ENCODE results near the gene CCDC110.

Gene CCDC110

DNA sequence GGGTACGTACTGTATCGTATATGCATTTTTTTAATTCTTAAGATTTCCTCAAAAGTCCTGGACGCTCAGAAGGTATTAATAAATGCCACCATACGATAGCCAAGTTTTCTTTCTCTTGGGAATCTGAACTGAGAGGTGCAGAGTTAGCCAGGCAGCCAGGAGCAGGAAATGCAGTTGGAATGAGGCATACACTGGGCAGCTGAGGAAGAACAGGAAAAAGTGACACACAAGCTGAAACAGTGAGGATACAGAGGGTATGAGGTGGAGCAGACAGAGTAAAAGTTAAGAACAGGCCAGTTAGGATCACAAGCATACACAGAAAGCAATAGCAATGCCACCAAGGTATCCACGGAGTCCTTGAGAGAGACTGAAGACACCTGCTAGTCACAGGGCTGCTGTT lies 59.1 kb downstream of the CCDC110 start:
- DNase-seq: no peak

GRCh38 chr4:185411849-185412248 lies 59.7 kb downstream of the CCDC110 start:
- no peak for DNase-seq

DNA sequence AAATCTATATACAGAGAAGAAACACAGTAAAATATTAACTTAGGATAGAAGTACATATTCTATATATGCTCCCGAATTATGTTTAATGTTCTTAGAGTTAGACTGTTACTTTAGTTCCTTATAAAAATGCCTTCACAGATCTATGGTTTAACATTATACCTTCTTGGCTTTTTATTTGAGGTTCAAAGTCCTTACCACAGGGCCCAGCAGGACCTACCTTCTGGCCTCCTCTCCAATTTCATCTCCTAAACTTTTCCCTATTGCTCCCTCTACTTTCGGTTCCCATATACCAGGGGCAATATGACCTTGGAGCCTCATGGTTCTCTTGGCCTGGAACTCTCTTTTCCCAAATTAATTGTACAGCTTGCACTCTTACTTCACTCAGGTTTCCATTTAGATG lies 63.1 kb downstream of the CCDC110 start:
- DNase-seq: no peak

DNA sequence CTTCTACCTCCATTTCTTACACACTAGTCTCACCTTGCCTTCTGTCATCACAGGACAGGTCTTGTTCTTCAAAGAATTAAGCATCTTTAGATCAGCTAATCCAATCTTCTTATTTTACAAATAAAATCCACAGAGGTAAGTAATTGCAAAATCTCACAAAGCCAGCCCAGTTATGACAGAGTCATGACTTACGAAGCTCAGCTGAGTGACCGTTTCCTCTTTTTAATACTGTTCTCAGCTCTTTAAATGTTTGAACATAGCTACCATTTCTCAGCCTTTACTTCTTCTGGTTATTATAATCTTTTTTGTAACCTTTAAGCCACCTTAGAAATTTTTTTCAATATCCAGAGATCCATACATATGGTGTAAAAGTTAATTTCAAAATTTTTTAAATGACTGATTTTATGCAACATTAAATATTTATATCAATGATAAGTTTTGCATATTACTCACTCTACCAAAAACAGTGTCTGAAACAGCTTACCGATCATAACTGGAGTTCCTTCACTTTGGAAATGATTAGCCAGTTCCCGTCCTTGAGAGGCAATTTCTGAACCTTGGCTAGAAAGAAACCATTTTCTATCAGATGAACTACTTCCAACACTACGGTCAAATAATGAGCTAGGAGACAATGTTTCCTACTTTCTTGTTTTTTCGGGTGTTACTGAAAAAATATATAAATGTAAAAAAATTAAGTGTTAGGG lies 66.1 kb downstream of the CCDC110 start:
- DNase-seq: no peak

- no peak for DNase-seq
Observed at GRCh38 chr4:185404031-185404430, 67.5 kb downstream of the CCDC110 start.

DNA sequence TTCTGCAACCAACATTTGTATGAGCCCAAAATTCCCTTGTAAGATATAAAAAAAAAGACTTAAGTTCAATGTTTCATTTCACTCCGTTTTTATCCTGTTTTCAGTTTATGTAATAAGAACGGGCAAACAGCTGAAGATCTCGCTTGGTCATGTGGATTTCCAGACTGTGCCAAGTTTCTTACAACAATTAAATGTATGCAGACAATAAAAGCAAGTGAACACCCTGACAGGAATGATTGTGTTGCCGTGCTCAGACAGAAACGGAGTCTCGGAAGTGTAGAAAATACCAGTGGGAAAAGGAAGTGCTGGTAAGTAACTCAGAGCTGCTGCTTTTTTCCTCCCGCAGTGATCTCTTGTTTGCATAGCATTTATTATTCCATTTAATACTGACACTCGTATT lies 72.1 kb downstream of the CCDC110 start:
- no peak for DNase-seq

DNA sequence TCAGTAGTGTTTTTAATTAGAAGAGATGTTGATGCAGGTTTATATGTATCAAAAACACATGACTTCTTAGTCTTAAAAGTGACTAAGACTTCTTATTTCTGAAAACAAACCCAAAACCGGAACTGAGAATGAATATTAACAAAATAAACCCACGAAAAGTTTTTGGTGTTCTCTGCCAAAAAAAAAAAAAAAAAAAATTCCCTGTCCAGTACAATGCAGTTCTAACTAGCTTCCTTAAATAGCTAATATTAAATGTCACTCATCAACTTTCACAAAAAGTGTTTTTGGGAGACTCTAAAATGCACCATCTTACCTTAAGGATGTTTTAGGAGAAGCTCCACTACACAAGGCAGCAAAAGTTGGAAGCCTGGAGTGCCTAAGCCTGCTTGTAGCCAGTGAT lies 72.9 kb downstream of the CCDC110 start:
- no peak for DNase-seq

- DNase-seq: no peak
Observed at GRCh38 chr4:185396724-185397385, 74.7 kb downstream of the CCDC110 start, which contains the start of gene ANKRD37. TSS of gene ANKRD37 (plus strand) at chr4:185396841. CDS start at chr4:185396924, 83 bp downstream.

DNA sequence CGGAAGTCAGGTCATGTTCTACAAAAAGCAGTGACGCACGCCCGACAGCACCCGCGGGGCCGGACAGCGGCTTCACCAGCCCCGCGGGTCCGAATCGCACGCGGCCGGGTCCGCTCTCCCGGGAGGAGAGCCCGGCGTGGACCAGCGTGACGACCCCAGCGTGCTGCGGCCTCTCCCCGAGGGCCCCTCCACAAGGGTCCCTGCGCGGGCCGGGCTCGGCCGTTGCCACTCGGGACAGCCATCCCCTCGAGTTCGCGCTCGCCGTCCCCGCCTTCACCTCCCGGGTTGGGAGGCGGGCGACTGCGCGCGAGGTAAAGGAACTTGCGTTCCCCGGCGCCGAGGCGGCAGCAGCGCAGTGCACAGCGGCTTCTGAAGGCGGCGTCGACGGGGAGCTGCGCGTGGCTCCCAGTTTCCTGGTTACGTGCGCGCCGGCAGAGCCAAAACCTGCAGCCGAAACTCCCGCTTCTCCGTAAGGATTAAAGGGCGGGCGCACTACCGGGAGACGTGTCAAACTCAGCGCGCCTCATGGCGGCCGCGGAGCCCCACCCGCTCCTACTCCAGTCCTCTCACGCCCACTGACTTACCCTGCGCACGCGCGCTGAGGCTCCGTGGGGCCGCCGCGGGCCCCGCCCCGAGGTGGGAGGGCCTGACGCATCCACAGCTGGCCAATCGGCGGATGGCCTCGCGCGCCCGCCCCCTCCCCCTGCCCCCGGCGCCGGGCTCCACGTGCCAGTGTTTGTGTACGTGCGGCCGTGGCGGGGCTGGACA lies 75.4 kb downstream of the CCDC110 start:
- peak; percentile 97 to 98 for DNase-seq

DNA sequence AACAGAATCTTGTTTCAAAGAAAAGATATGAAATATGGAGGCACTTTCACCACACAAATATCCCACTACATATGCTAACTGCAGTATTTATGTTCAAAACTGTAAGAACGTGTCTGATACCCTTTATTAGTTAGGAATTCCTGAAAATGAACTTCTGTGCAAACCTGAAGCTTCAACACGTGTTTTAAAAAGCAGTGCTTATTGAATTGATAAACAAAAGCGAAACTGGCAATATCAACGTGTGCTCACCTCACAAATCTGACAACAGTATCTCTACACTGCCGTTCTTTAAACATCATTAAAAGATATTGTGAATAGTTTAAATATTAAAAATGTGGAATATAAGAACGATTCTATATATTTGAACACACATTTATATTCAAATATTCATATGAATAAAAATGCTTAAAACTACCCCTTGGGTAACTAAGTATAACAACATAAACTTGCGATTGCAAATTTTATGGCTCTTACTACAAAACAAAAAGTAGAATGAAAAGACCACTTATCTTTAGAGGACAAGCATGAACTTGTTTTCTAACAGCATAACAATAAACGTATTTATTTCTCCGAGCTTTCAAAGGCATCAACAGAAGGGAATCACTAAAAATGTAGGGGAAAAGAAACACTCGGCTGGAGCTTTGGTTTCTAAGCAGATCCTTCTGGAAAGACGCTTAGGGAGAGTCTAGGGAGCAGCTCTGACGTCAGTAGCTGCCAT lies 76.1 kb downstream of the CCDC110 start, which contains the start of gene LRP2BP:
Gene LRP2BP (minus strand): TSS at position 687 of the 718 bp plus-strand sequence. CDS start 17,738 bp downstream, outside the sequence.
- peak in 1 of 2 donors; percentile 66 for DNase-seq

All from CD4-positive, alpha-beta T cell treated with Interferon alpha-2 for 1 hour (primary cell).